Stimulated activated CD8-positive, alpha-beta memory T cell treated with anti-CD3 and anti-CD28 coated beads, Interleukin-2, amount 100 ng/mL, for 48 hours (primary cell): ENCODE results near the gene CFAP47.
"Not testable (repeated sequence)": the region's sequence is repeated elsewhere in the genome, so short reads cannot be mapped to it uniquely, and the experiment has no call there.

Experiments
- DNase-seq, 2 donors: peaks; one replicate each; pipeline ENCODE4 v3.0.0-alpha.2; 2020; ENCODE audit warnings: low read depth in 2 of 2

The CFAP47 gene

GRCh38 chrX:35919536-35920309 lies at the start of gene CFAP47:
Gene CFAP47, plus strand, starts transcription at chrX:35919734. Its CDS starts 66 bp downstream, at chrX:35919800.
- DNase-seq: no peak

- DNase-seq: no peak
Measured at GRCh38 chrX:35880601-35881000, 38.9 kb upstream of the CFAP47 start.

GRCh38 chrX:35886135-35886534 lies 33.4 kb upstream of the CFAP47 start:
- no peak for DNase-seq

- DNase-seq: no peak
Measured at GRCh38 chrX:35890699-35891098, 28.8 kb upstream of the CFAP47 start.

- not testable (repeated sequence) for DNase-seq
Measured at GRCh38 chrX:35986816-35987215, 67.3 kb downstream of the CFAP47 start.

- no peak for DNase-seq
Measured at GRCh38 chrX:36007207-36007606, 87.7 kb downstream of the CFAP47 start.

DNA sequence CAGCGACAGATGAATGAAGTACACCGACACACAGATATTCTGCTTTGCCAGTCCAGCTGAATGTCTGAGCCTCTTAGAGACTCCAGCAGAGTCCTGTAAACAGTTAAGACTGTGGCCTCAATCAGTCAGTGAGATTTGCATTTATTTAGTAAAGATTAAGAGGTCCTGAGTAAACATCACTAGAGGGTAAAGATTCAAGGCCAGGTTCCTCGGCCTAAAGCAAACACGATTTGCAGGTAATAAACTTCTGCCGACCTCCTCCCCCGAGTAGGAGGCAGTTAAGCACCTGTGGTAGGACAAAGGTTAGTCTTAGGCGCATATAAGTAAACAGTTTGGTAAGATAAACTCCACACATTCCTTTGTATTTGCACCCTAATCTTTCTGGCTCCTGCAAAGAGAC lies 99.6 kb downstream of the CFAP47 start:
- DNase-seq: no peak

DNA sequence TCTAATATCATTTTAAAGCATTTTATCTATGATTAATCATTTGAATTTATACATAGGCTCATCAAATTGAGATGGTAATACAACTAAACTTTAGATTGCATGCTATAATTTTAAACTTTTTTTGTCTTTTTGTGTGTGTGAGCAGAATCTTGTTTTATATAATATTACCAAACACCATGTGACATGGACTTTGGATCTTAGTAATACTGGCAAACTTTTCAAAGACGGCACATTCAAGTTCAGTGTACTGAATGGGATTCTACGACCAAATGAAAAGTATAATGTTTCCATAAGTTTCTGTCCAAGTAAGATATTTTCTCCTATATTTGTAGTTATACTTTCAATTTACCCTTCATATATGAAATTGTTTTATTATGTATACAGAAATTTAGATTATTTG lies 116.0 kb downstream of the CFAP47 start:
- no peak for DNase-seq

DNA sequence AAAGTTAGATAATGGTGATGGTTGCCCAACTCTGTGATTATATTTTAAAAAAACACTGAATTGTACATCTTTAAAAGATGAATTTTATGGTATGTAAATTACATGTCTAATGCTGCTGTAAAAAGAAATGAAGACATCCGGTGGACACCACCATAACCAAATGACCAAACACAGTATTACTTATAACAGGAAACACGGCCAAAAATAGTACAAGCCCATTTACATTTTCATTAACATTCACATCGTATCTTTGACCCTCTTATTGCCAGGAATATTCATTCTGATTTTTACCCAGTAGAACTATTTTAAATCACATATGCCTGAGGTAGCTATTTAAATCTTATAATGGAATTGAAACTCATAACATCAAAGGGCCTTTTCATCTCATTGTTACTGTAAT lies 143.2 kb downstream of the CFAP47 start:
- DNase-seq: no peak

DNA sequence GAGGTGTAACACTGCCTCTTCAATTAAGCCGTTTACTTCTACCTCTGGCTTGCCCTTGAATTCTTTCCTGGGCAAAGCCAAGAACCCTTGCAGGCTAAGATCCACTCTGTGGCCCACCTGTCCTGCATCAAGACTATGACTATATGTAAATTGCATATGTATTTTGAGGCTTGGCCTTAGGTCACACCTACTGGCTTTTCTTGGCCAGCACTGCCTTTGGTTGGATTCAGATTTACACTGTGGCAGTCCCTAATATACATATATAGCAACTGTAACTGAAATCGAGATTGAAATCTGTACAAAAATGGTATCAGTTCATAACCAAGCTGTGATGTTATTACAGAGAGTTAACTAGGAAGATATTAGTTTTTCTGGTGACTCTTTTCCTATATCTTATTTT lies 151.5 kb downstream of the CFAP47 start:
- no peak for DNase-seq

GRCh38 chrX:36075009-36075408 lies 155.5 kb downstream of the CFAP47 start:
- not testable (repeated sequence) for DNase-seq

- DNase-seq: no peak
Measured at GRCh38 chrX:36083256-36083655, 163.7 kb downstream of the CFAP47 start.

DNA sequence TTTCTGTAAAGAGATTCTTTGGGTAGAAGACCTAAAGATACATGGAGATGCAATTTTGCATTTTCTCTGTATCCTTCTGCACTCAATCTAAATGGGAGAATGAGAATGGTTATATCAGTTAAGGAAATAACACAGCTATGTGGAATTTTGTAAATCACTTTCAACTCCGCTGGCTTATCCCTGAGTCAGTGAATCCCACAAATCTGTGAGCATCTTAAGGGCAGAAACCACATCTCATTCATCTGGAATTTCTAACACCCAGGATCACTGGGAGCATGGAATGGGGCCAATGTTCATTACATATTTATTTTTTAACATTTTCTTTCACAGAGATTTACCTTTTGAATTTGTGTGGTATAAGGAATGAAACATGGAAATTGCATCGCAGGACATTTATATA lies 167.8 kb downstream of the CFAP47 start:
- no peak for DNase-seq

DNA sequence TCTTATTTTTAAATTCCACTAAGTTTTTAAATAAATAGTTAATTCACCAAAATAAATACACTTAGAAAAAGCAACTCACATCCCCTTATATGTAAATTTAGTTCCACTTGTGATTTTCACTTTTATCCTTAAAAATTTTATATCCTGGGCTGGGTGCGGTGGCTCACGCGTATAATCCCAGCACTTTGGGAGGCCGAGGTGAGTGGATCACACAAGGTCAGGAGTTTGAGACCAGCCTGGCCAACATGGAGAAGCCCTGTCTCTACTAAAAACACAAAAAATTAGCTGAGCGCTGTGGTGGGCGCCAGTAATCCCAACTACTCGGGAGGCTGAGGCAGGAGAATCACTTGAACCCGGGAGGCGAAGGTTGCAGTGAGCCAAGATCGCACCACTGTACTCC lies 169.4 kb downstream of the CFAP47 start:
- DNase-seq: not testable (repeated sequence)

- DNase-seq: no peak
Measured at GRCh38 chrX:36102425-36102824, 182.9 kb downstream of the CFAP47 start.

GRCh38 chrX:36116222-36116621 lies 196.7 kb downstream of the CFAP47 start:
- no peak for DNase-seq

DNA sequence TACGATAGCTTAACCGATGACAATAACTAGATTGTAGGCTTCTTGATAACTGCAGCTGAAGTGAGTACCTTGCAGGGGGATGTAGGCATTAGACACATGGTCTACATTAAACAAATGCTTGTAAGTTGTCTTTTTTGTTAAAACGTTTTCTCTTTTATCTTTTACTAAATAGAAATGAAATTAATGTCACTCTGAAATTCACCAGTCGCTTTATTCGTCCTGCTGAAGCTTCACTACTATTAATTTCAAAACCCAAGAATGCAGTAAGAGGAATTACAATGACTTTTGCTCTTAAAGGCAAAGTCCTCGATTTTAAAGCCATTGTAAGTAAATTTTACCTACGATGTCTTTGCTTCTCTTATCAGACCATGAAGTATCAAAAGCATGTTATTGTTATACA lies 239.7 kb downstream of the CFAP47 start:
- no peak for DNase-seq

DNA sequence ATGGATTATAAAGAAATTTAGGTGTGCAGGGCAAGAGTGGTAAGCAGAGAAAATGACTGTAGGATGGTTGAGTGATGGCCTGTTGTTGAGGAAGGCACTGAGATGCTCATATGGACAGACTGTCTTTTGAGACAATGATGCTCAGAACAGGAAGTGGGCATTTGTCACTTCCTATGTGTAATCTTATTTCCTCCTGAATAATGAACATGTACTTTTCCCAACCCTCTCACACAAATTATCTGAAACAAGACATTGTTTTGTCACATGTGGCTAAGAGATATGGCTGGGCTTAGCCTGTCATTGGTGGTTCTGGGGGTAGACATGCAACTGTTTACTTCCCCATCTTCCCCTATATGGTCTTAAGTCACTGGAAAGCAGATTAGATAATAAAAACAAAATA lies 240.5 kb downstream of the CFAP47 start:
- no peak for DNase-seq

GRCh38 chrX:36198575-36198974 lies 279.0 kb downstream of the CFAP47 start:
- no peak for DNase-seq

DNA sequence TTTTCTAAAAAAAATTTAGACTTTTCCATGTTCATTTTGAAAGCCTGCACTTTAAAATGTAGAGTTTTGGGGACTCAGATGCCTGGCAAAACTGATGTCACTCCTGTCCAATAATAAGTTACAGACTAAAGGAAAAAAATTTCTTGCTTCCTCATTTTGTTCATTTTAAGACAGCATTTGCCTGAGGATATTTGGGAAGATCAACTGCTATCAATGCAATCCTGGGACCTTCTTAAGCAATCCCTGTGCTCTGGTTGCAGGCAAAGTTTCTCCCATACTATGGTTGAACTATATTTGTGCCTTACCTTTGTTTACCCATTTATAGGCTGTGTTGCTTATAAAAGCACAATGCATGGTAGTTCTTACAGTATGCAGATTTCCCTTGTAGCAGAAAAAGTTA lies 280.4 kb downstream of the CFAP47 start:
- no peak for DNase-seq

DNA sequence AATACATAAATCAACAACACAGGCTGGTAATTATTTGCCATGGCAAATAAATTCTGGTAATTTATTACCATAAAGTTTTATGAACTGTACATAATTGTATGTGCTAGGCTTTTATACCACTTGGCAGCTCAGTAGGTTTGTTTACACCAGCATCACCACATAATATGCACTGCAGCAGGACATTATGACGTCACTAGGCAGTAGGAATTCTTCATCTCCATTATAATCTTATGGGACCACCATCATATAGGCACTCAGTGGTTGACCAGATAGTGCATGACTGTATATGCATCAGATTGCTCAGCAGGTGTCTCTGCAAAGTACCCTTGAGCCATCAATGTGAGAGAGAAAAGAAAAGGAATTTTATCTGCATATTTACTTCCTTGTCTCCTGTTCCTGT lies 295.4 kb downstream of the CFAP47 start:
- no peak for DNase-seq

GRCh38 chrX:36218801-36219200 lies 299.3 kb downstream of the CFAP47 start:
- no peak for DNase-seq

DNA sequence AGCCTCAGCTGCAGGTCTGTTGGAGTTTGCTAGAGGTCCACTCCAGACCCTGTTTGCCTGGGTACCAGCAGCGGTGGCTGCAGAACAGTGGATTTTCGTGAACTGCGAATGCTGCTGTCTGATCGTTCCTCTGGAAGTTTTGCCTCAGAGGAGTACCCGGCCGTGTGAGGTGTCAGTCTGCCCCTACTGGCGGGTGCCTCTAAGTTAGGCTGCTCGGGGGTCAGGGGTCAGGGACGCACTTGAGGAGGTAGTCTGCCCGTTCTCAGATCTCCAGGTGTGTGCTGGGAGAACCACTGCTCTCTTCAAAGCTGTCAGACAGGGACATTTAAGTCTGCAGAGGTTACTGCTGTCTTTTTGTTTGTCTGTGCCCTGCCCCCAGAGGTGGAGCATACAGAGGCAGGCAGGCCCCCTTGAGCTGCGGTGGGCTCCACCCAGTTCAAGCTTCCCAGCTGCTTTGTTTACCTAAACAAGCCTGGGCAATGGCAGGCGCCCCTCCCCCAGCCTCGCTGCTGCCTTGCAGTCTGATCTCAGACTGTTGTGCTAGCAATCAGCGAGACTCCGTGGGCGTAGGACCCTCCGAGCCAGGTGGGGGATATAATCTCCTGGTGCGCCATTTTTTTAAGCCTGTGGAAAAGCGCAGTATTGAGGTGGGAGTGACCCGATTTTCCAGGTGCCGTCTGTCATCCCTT lies 315.4 kb downstream of the CFAP47 start:
- DNase-seq: not testable (repeated sequence)
